SK-N-SH (cell line): ENCODE results near the gene SLC25A17.

Experiments used
- CTCF ChIP-seq: fragments of 200-600 bp; sonication (generic); IDR thresholded peaks from 2 replicates; pipeline ENCODE4 v1.6.1; 2017; ENCODE audit warnings: antibody characterized with exemption, mild to moderate bottlenecking, moderate library complexity
- ELF1 ChIP-seq: IDR thresholded peaks from 2 replicates; pipeline ENCODE4 v1.4.0; 2012
- FOXM1 ChIP-seq: IDR thresholded peaks from 2 replicates; pipeline ENCODE4 v1.4.0; 2012; ENCODE audit warnings: low read depth, mild to moderate bottlenecking
- GABPA ChIP-seq: IDR thresholded peaks from 2 replicates; pipeline ENCODE4 v1.4.0; 2012; ENCODE audit warnings: low read depth, mild to moderate bottlenecking
- JUND ChIP-seq: IDR thresholded peaks from 2 replicates; pipeline ENCODE4 v1.4.0; 2012
- MXI1 ChIP-seq: IDR thresholded peaks from 2 replicates; pipeline ENCODE4 v1.6.1; 2012; ENCODE audit warnings: mild to moderate bottlenecking, low read depth, low read length, improper control_type of control experiment
- PBX3 ChIP-seq: IDR thresholded peaks from 2 replicates; pipeline ENCODE4; 2012
- POLR2AphosphoS5 ChIP-seq: IDR thresholded peaks from 2 replicates; pipeline ENCODE4 v1.6.1; 2012; ENCODE audit warnings: low read depth, low read length
- REST ChIP-seq: IDR thresholded peaks from 2 replicates; pipeline ENCODE4 v1.6.1; 2012; ENCODE audit warnings: mild to moderate bottlenecking, low read depth, low read length, moderate library complexity
- TAF1 ChIP-seq: IDR thresholded peaks from 2 replicates; pipeline ENCODE4 v1.6.1; 2012; ENCODE audit warnings: low read depth, mild to moderate bottlenecking, low read length, moderate library complexity, borderline replicate concordance
- YY1 ChIP-seq: IDR thresholded peaks from 2 replicates; pipeline ENCODE4 v1.4.0; 2012; ENCODE audit warnings: low read depth, mild to moderate bottlenecking

- TF ChIP-seq FOXM1 (no peak), TAF1 (no peak), PBX3 (no peak), CTCF (no peak), JUND (no peak), REST (no peak), YY1 (no peak), GABPA (no peak), ELF1 (no peak), MXI1 (no peak), POLR2AphosphoS5 (no peak)
Measured at GRCh38 chr22:40853961-40854360, 34.8 kb upstream of the SLC25A17 start.
